ENCODE data around the gene SNX2.

Gene SNX2

DNA sequence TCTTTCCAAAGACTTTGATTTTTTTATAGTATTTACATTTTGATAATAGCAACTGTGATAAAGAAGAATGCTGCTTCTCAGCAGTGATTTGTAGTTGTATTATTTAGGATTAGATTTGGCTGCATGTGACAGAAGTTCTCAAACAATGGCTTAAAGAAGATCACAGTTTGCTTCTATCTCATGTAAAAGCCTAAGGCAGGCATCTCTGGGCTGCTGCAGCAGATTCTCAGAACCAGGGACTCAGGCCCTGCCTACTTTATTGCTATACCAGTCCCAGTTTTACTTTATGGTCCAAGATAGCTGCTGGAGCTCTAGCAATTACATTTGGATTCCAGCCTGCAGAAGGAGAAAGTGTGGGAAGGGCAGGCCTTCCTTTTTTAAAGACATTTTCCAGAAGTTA is 8.8 kb upstream of the SNX2 start:
- no peak for DNase-seq (ENCODE audit: low read depth, low spot score)
- H3K27ac ChIP-seq = no peak overlapping the region

DNA sequence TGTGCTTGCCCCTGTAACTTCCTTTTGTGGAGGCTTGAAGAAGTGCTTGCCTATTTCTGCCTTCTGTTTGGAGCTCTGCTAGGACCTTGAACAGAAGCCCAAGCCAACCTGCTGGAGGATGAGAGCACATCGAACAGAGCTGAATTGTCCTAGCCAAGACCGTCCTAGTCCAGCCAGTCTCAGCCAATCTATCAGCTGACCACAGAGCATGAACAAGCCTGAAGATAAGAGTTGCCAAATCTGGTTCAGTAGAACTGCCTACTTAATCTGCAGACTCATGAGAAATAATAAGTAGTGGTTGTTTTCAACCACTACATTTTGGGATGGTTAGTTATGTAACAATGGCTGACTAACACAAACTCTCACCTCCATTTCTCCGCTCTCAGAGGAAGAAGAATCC is 4.4 kb upstream of the SNX2 start:
- DNase-seq (ENCODE audit: low read depth, low spot score) = no peak

DNA sequence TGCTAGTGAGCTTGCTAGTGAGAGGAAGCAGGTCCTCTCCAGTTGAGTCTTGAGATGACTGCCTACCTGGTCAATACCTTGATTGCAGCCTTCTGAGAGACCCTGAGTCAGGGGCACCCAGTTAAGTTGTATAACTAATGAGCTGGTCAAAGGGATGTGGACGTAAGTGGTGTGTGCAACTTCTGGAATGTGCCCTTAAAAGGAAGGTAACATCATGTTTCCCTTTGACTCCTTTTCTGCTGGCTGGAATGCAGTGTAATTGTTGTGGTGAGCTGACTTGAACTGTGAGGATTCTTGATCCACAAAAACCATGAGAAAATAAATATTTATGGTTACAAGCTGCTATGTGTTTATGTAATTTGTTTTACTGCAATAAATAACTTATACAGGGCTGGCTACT is 2.4 kb upstream of the SNX2 start:
- no peak for DNase-seq (ENCODE audit: low read depth, low spot score)

More for the DNA sequence above, 4.4 kb upstream of the SNX2 start:
- no peak overlapping the region for H3K27ac ChIP-seq

DNA sequence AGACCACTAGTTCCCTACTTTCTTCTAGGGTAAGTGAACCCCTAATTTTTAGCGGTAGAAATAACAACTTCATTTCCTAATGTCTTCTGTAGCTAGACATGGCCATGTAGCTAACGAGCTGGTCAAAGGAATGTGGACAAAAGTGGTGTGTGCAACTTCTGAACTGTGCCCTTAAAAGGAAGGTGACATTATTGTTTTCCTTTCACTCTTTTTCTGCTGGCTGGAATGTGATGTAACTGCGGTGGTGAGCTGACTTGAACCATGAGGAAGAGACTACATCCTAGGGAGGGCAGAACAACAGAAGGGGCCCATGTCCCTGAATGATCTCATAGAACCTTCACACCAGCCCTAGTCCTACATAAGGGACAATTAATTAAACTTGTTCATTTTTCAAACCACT is 1.3 kb upstream of the SNX2 start:
- no peak overlapping the region for H3K27ac ChIP-seq

More for the DNA sequence above, 2.4 kb upstream of the SNX2 start:
- no peak overlapping the region for H3K27ac ChIP-seq

DNA sequence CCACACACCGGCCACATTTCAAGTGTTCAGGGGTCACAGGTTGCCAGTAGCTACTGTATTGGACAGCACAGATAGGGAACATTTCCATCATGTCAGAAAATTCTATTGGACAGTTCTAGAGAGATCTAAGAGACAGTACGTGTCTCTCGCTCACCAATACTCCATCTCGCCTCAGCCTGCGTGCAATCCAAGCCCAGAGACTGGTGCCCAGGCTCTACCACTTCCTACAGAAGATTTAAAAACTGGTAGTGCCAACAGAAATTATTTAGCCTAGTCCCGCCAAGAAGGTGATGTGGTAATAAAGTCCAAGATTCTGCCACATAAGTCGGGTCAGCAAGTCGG is 390 bp upstream of the SNX2 start:
- DNase-seq (ENCODE audit: low read depth, low spot score) = no peak
- H3K27ac ChIP-seq = peak overlapping the region; percentile 37

More for the DNA sequence above, 1.3 kb upstream of the SNX2 start:
- DNase-seq (ENCODE audit: low read depth, low spot score) = no peak

DNA sequence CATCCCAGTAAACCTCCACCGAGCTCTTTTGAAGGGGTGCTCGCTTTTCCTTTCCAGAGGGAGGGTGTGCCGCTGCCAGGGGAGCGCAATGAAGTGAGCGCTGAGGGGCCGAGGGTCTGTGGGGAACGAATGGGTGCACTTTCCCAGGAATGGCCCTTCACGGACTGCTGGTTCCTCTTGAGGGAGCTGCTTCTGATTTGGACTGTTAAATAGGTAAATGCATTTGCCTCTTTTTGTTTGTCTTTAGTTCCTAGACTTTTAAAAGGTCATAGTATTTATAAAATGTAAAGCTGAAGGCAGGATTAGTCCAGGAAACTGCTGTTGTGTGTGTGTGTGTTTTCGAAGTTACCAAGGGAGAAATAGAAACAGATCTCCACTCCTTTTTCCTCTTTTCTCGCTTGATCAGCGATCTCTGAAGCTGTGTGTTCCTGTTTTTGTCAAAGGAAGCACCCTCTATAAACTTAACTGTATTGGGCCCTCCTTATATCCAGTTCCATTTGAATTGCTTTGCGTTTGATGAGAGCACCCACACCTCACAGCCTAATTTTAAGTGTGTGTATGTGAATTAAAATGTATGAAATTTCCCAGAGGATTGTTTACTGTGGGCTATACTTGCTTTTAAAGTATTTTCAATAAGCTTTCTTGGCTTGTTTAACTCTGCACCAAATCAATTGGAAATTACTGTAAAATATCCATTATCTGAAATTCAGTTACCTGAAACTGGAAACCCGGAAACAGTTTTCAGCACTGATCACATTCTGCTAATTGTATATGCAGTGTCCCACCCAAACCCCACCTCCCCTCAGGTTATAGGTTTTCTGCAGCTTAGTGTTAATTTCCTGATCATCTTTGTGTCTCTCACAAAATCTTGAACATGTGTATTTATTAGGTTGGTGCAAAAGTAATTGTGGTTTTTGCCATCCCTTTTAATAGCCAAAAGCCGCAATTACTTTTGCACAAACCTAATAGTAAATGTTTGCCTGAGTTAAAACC is 966 bp downstream of the SNX2 start:
- H3K27ac ChIP-seq = peak overlapping the region; percentile 37
- no peak for DNase-seq (ENCODE audit: low read depth, low spot score)

- no peak for DNase-seq (ENCODE audit: low read depth, low spot score)
- no peak overlapping the region for H3K27ac ChIP-seq
Measured at GRCh38 chr5:122778157-122778556, 3.3 kb downstream of the SNX2 start.

DNA sequence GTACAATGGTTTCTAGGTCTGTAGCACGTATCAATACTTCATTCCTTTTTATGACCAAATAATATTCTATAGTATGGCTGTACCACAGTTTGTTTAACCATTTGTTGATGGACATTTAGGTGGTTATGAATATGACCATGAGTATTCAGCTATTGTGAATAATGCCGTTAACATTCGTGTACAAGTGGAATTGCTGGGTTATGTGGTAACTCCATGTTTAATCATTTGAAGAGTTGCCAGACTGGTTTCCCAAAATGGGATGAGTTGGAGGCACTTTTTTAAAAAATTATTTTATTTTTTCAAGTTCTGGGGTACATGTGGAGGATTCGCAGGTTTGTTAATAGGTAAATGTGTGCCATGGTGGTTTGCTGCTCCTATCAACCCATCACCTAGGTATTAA is 4.6 kb downstream of the SNX2 start:
- no peak for DNase-seq (ENCODE audit: low read depth, low spot score)
- no peak overlapping the region for H3K27ac ChIP-seq

GRCh38 chr5:122780296-122780695 is 5.4 kb downstream of the SNX2 start:
- no peak overlapping the region for H3K27ac ChIP-seq

DNA sequence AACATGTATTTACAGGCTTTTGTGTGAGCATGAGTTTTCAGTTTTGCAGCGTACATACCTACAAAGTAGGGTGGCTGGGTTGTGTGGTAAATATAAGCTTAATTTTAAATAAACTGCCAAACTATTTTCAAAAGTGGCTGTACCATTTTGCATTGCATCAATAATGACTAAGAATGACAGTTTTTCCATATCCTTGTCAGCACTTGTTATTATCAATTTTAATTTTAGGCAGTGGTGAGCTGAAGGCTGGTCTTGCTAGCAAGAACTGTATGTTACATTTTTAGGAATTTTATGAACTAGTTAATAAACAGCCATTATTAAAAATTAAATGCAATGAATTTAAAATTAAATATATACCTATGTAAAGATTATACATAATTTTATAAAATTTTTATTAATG is 6.6 kb downstream of the SNX2 start:
- DNase-seq (ENCODE audit: low read depth, low spot score) = no peak
- H3K27ac ChIP-seq = no peak overlapping the region

More at GRCh38 chr5:122780296-122780695, 5.4 kb downstream of the SNX2 start:
- DNase-seq (ENCODE audit: low read depth, low spot score) = no peak

DNA sequence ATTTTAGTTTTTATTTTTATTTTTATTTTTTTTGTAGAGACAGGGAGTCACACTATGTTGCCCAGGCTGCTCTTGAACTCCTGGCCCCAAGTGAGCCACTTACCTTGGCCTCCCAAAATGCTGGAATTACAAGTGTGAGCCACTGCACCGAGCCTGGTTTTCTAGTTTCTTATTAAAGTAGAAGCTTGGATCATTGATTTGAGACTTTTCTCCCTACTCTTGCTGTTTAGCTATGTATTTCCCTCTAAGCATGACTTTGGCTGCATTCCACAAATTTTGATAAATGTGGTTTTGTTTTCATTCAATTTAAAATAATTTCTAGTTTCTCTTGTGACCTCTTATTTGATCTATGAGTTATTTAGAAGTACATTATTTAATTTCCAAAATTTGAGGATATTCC is 10.4 kb downstream of the SNX2 start:
- no peak overlapping the region for H3K27ac ChIP-seq
- DNase-seq (ENCODE audit: low read depth, low spot score) = no peak

DNA sequence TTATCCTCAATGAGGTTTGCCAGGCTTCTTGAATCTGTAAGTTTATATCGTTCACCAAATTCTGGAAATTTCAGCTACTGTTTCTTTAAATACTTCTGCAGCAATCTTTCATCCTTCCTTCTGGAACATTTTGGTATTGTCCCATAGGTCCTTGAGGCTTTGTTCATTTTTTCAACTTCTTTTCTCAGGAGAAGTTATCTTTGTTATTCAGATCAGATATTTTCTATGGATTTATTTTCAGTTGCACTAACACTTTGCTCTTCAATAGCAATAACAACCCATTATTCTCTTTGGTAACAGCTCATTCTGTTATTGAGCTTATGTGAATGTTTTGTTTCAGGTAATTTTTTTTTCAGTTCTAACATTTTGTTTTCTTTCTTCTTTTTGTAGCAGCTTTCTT is 13.5 kb downstream of the SNX2 start:
- no peak overlapping the region for H3K27ac ChIP-seq
- DNase-seq (ENCODE audit: low read depth, low spot score) = no peak

DNA sequence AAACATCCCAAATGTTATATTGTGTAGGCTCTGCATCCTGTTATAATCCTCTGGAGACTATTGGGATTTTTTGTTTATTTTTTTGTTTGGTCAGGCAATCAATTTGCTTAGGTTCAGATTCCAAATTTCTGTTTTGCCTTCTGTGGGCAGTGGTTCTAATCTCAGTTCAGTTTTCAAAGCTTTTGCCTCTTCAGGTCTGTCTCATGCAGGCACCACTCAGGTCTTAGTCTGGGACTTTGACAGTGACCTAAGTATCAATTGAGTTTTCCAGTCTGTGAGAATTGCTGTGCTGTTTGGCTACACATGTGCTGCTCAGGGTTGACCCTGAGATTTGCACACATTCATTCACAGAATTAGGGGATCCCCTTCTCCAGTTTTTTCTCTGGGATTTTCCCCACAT is 14.1 kb downstream of the SNX2 start:
- no peak overlapping the region for H3K27ac ChIP-seq
- no peak for DNase-seq (ENCODE audit: low read depth, low spot score)

DNA sequence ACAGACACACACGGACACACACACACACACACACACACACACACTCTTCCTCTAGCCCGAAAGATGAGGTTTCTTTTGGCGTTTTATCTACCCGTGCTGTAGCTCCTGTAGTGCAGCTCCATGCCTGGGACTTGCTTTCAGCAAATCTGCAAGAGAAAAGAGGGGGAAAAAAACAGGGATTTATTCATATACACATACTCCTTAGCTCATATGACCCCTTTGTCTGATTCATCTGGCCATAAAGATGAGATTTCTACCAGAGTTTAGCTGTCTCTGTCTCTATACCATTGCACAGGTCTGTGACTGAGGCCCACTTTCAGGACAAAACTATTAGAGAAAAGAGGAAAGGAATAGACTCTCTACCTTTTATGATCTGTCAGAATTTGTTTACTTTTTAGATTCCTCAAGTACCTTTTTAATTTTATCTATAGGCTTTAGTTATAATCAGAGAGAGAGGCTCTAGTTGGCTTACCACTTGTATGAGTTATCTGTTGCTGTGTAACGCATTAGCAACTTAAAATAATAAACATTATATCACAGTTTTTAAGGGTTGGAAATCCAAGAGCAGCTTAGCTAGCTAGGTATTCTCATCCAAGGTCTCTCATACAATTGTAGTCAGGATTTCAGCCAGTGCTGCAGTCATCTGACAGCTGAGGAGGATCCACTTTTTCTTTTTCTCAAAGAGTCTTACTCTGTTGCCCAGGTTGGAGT is 14.7 kb downstream of the SNX2 start:
- H3K27ac ChIP-seq = no peak overlapping the region
- DNase-seq (ENCODE audit: low read depth, low spot score) = no peak

DNA sequence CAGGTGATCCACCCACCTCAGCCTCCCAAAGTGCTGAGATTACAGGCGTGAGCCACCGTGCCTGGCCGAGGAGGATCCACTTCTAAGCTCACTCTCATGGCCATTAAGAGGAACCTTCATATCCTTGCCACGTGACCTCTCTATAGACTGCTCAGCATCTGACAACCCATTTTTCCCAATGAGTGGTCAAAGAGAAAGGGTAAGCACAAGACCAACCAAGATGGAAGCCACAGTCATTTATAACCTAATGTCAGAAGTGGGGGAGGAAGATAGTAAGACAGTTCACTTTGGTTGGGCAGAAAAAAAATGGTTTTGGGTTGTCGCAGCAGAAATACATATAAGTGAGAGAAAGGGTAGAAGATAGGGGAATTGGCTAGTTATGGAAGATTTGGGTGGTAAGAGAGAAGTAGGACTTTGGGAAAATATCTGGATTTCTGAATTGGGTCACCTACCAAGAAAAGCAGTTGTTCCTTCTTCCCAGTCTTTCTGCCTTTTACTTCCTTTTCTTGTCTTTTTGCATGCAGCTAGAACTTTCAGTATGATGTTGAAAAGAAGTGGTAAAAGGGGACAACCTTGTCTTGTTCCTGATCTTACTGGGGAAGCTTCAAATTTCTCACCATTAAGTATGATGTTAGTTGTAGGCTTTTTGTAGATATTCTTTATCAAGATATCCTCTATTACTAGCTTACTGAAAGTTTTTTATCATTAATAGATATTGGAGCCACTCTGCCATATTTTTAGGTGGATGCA is 15.6 kb downstream of the SNX2 start:
- no peak overlapping the region for H3K27ac ChIP-seq
- no peak for DNase-seq (ENCODE audit: low read depth, low spot score)

- H3K27ac ChIP-seq = no peak overlapping the region
- DNase-seq (ENCODE audit: low read depth, low spot score) = peak; percentile 1
Measured at GRCh38 chr5:122805481-122805880, 30.6 kb downstream of the SNX2 start.

DNA sequence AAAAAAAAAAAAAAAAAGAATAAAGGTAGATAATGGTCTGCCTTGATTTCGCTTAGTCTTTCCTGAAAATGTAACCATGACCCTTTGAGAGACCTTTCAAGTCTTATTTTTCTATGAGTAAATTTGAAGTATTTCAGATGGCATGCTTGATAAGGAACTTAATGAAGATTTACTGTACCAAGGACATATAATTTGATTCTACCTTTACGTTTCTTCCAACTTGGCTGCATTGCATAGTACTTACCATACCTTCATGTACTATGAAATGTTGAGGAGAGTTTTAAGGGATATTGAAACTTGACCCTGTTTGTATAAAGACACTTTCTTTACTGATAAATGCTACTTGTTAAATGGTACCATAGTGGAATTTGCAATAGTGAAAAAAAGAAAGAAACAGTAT is 35.5 kb downstream of the SNX2 start:
- DNase-seq (ENCODE audit: low read depth, low spot score) = no peak
- no peak overlapping the region for H3K27ac ChIP-seq

DNA sequence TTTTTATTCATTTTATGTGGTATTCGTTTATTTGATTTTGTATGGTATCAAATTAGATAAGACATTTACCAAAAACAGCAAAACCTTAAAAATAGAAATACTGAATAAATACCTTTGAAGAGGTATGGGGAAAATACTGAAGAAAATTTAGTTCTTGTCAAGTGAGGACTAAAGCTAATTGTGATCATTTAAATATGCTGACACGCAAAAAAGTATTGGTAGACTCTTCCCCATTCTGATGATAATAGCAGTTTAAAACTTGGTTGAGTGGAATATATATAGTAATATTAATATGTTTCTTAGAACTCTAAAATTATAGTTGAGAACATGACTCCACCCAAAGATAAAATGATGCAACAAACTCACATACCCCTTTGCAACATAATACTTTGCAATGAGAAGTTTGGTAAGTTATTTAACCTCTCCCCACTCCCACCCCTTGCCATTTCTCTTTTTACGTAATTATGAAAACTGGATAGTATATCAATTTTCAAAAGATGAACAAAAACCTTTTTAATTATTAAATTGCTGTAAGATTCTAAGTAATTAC is 40.4 kb downstream of the SNX2 start:
- H3K27ac ChIP-seq = no peak overlapping the region
- no peak for DNase-seq (ENCODE audit: low read depth, low spot score)

DNA sequence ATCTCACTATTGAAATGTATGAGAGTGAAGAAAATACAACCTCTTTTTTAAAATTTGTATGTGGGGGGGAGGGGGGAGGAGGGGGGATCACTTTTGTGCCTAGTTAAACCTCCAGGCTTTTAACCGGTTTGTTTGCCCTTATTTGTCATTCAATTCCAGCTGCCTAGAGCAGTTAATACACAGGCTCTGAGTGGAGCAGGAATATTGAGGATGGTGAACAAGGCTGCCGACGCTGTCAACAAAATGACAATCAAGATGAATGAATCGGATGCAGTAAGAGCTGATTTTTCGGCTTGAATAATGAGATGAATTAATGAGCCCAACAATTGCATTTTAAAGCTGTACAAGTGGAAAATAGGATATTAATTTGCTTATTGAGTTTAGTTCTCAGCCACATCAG is 41.9 kb downstream of the SNX2 start:
- DNase-seq (ENCODE audit: low read depth, low spot score) = no peak
- H3K27ac ChIP-seq = no peak overlapping the region

DNA sequence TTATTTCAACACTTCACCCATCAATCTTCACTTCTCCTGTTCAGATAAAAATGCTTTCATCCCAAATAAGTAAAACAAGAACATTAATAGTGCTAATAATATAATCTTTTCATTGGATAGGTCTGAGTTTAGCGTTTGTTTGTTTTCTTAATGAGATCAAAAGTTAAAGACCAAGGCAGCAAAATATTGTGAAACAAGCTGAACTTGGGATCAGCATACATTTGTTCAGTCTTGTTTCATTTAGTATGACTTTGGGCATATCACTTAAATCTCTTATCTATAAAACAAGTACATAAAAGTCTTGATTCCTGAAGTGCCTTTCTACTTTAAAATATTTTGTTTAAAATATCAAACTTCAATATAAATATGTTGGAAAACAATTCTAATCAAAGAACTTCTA is 57.1 kb downstream of the SNX2 start:
- no peak overlapping the region for H3K27ac ChIP-seq

DNA sequence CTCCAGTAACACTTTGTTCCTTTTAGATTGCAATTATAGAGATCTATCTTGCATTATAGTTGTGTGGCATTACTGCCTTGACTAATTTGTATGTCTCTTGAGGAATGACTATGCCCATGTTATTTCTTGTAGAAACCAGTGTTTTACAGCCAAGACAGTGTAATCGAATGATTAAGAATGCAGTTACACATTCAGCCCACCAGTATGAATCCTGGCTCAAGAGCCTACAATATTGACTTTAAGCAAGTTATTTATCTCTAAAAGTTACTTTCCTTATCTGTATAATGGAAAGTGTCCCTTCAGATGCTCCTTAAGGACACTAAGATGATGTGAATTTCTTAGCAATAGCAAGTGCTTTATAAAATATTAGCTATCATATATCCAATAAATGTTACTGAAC is 60.8 kb downstream of the SNX2 start:
- DNase-seq (ENCODE audit: low read depth, low spot score) = no peak
- H3K27ac ChIP-seq = no peak overlapping the region

More for the DNA sequence above, 57.1 kb downstream of the SNX2 start:
- DNase-seq (ENCODE audit: low read depth, low spot score) = no peak

All from epithelial cell of prostate (primary cell).